ENCODE results near the gene MYZAP. TPM values are rescaled to one million over a fixed set of nuclear protein-coding genes. Genes with fewer than 3 reads are reported as not detected.

The MYZAP gene
- total RNA-seq, 1 experiment from 2014 or later = 1.1 TPM

DNA sequence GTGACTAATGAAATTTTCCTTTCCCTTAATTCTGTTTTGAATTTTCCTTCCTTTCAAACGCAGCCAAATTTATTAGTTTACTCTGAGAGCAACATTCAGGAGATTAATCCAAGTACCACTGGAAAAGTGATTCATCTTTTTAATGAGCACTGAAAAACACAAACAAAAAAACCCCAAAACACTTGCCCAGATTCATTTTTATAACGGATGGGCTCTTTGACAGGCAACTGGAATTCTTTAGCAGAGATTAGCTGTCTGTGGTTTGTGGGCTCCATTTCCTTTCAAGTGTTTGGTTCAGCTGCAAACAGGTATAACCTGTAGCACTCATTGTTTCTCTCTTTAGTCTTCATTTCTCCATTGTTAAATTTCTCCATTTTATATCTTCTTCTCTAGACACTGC is 111.7 kb downstream of the MYZAP start:
- intact Hi-C loops (cut with micrococcal nuclease; ENCODE audit: unreplicated experiment) (no loop called here), in situ Hi-C loops (cut with HindIII; ENCODE audit: low pct_unique_long_range_greater_than_20kb, low sequenced_read_pairs) (no loop called here)
- Histone ChIP-seq H3K4me3 (ENCODE audit: low read depth in 2 of 2, low read length in 2 of 2) (no peak overlapping the region), H3K4me1 (ENCODE audit: control insufficient read depth, insufficient read depth, low read length) (peaks cover 13% of the 10 kb centered on the region), H3K36me3 (ENCODE audit: control insufficient read depth, insufficient read depth, low read length) (peaks cover 7% of the 10 kb centered on the region), H3K27ac (ENCODE audit: low read length) (no peak overlapping the region), H3K27me3 (ENCODE audit: control insufficient read depth, insufficient read depth, low read length) (peaks cover 5% of the 10 kb centered on the region; the same call in 1 of the 2 replicates), H3K9me3 (ENCODE audit: control insufficient read depth, insufficient read depth, low read depth, low read length) (0 out of 2 replicates have a peak, but pooled peaks cover 3% of the 10 kb centered on the region)
- CTCF ChIA-PET = no interaction called here
- TF ChIP-seq, protein P1, sequence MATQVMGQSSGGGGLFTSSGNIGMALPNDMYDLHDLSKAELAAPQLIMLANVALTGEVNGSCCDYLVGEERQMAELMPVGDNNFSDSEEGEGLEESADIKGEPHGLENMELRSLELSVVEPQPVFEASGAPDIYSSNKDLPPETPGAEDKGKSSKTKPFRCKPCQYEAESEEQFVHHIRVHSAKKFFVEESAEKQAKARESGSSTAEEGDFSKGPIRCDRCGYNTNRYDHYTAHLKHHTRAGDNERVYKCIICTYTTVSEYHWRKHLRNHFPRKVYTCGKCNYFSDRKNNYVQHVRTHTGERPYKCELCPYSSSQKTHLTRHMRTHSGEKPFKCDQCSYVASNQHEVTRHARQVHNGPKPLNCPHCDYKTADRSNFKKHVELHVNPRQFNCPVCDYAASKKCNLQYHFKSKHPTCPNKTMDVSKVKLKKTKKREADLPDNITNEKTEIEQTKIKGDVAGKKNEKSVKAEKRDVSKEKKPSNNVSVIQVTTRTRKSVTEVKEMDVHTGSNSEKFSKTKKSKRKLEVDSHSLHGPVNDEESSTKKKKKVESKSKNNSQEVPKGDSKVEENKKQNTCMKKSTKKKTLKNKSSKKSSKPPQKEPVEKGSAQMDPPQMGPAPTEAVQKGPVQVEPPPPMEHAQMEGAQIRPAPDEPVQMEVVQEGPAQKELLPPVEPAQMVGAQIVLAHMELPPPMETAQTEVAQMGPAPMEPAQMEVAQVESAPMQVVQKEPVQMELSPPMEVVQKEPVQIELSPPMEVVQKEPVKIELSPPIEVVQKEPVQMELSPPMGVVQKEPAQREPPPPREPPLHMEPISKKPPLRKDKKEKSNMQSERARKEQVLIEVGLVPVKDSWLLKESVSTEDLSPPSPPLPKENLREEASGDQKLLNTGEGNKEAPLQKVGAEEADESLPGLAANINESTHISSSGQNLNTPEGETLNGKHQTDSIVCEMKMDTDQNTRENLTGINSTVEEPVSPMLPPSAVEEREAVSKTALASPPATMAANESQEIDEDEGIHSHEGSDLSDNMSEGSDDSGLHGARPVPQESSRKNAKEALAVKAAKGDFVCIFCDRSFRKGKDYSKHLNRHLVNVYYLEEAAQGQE (IDR thresholded peaks at IDR 0.05; ENCODE audit: insufficient read depth in 1 of 2, low read depth in 2 of 2, low read length in 1 of 2) = no peak
- TF ChIP-seq POLR2AphosphoS5 (IDR thresholded peaks at IDR 0.05; ENCODE audit: low read depth, low read length) (no peak), SIN3A (IDR thresholded peaks at IDR 0.05; ENCODE audit: borderline replicate concordance, insufficient read depth, low read depth, low read length) (no peak), TCF7L2 (IDR thresholded peaks at IDR 0.05; ENCODE audit: low read depth, low read length) (no peak)
- TF ChIP-seq, protein P2, sequence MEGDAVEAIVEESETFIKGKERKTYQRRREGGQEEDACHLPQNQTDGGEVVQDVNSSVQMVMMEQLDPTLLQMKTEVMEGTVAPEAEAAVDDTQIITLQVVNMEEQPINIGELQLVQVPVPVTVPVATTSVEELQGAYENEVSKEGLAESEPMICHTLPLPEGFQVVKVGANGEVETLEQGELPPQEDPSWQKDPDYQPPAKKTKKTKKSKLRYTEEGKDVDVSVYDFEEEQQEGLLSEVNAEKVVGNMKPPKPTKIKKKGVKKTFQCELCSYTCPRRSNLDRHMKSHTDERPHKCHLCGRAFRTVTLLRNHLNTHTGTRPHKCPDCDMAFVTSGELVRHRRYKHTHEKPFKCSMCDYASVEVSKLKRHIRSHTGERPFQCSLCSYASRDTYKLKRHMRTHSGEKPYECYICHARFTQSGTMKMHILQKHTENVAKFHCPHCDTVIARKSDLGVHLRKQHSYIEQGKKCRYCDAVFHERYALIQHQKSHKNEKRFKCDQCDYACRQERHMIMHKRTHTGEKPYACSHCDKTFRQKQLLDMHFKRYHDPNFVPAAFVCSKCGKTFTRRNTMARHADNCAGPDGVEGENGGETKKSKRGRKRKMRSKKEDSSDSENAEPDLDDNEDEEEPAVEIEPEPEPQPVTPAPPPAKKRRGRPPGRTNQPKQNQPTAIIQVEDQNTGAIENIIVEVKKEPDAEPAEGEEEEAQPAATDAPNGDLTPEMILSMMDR (IDR thresholded peaks at IDR 0.05) = no peak
- ATAC-seq = no peak
- POLR2A ChIA-PET = no interaction called here
- DNase-seq (ENCODE audit: low read depth, low spot score) = no peak
- no TSS peak for BruUV-seq (replicated peaks)

DNA sequence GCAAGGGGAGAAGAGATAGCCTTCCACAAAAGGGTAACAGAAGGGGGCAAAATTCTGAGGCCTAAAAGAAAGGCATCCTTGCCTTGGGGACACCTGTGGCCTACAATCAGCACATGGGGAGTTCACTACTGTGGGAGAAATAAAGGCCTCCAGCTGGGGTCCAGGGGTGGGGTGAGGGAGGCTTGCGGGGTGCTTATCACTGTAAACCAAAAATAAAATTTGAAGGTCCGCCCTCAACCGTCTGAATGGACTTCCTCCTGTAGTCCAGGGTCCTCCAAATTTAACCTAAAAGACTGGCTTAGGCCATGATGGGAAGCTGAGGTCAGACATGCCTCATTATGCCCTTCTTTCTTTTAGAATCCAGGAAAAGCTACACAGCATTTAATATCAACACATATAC is 112.7 kb downstream of the MYZAP start:
- Histone ChIP-seq H3K36me3 (ENCODE audit: control insufficient read depth, insufficient read depth, low read length) (peaks cover 7% of the 10 kb centered on the region), H3K9me3 (ENCODE audit: control insufficient read depth, insufficient read depth, low read depth, low read length) (0 out of 2 replicates have a peak, but pooled peaks cover 3% of the 10 kb centered on the region), H3K4me3 (ENCODE audit: low read depth in 2 of 2, low read length in 2 of 2) (no peak overlapping the region), H3K4me1 (ENCODE audit: control insufficient read depth, insufficient read depth, low read length) (peaks cover 13% of the 10 kb centered on the region), H3K27me3 (ENCODE audit: control insufficient read depth, insufficient read depth, low read length) (peaks cover 2% of the 10 kb centered on the region; the same call in 1 of the 2 replicates), H3K27ac (ENCODE audit: low read length) (no peak overlapping the region)
- ATAC-seq (no peak), DNase-seq (ENCODE audit: low read depth, low spot score) (no peak)
- POLR2A ChIA-PET = no interaction called here
- BruUV-seq (replicated peaks) = no TSS peak
- TF ChIP-seq SIN3A (IDR thresholded peaks at IDR 0.05; ENCODE audit: borderline replicate concordance, insufficient read depth, low read depth, low read length) = no peak
- TF ChIP-seq TCF7L2 (IDR thresholded peaks at IDR 0.05; ENCODE audit: low read depth, low read length) = no peak
- TF ChIP-seq, protein P1 (IDR thresholded peaks at IDR 0.05; ENCODE audit: insufficient read depth in 1 of 2, low read depth in 2 of 2, low read length in 1 of 2) = no peak
- TF ChIP-seq POLR2AphosphoS5 (IDR thresholded peaks at IDR 0.05; ENCODE audit: low read depth, low read length) = no peak
- TF ChIP-seq, protein P2 (IDR thresholded peaks at IDR 0.05) = no peak
- in situ Hi-C loops (cut with HindIII; ENCODE audit: low pct_unique_long_range_greater_than_20kb, low sequenced_read_pairs) = no loop called here
- intact Hi-C loops (cut with micrococcal nuclease; ENCODE audit: unreplicated experiment) = no loop called here
- CTCF ChIA-PET = no interaction called here
